Spinal cord (tissue), 10 donors: Measurements from ENCODE around the gene AIFM2. TPM values are rescaled to one million over a fixed set of nuclear protein-coding genes. Genes with fewer than 3 reads are reported as not detected.

Experiments used
- DNase-seq, 6 donors: peaks; one replicate each; pipeline versions ENCODE4 v3.0.0 to v3.0.0-alpha.2; 2013 to 2015; ENCODE audit warnings: low spot score in 6 of 6, low read depth in 4 of 6
- H3K27ac ChIP-seq: one replicate; pipeline ENCODE4 v1.5.1; 2013; ENCODE audit warnings: low read depth, low read length, control low read depth
- H3K27me3 ChIP-seq: one replicate; pipeline ENCODE4 v1.6.1; 2013; ENCODE audit warnings: low read length; ENCODE audit not compliant: control insufficient read depth, insufficient read depth
- H3K36me3 ChIP-seq: one replicate; pipeline ENCODE4 v1.6.1; 2013; ENCODE audit warnings: low read length; ENCODE audit not compliant: control insufficient read depth, insufficient read depth
- H3K4me1 ChIP-seq: one replicate; pipeline ENCODE4 v1.6.1; 2013; ENCODE audit warnings: low read length; ENCODE audit not compliant: control insufficient read depth, insufficient read depth
- H3K4me3 ChIP-seq: one replicate; pipeline ENCODE4 v1.5.1; 2013; ENCODE audit warnings: low read depth, low read length, control low read depth
- H3K9me3 ChIP-seq: one replicate; pipeline ENCODE4 v1.6.1; 2013; ENCODE audit warnings: low read length; ENCODE audit not compliant: control insufficient read depth, insufficient read depth
- WGBS: methylation state at CpG from one replicate; pipeline ENCODE4 v1.1.5; 2013; ENCODE audit warnings: missing lambda C conversion rate; ENCODE audit not compliant: insufficient coverage; 5-methylcytosine and 5-hydroxymethylcytosine counted together
- polyA plus RNA-seq, 2 donors: library from polyadenylated mRNA; unstranded; fragments of 120-200 nt; gene quantifications; one replicate each; pipeline ENCODE4 v1.2.1, GENCODE V29; 2013; ENCODE audit not compliant: insufficient read length in 2 of 2
- total RNA-seq, 2 donors: library from RNA; depleted of rRNA in 1 of 2; stranded (reverse); fragments of 120-200 nt in 1 of 2; fragments of >200 nt in 1 of 2; gene quantifications; one replicate each; pipeline versions ENCODE4 v1.2.3 to v1.2.4, GENCODE V29; 2013 to 2014
- donor health status: healthy.

The AIFM2 gene
- total and polyA plus RNA-seq, 4 donors = 3.3 to 7.8 (median 4.3) TPM

GRCh38 chr10:70097459-70097858 is 35.2 kb downstream of the AIFM2 start:
- H3K27me3 ChIP-seq = no peaks in the 10 kb centered on the region
- H3K36me3 ChIP-seq = peaks cover 78% of the 10 kb centered on the region
- H3K4me1 ChIP-seq = no peaks in the 10 kb centered on the region
- no peak overlapping the region for H3K4me3 ChIP-seq
- no peaks in the 10 kb centered on the region for H3K9me3 ChIP-seq
- DNase-seq = no peak
- no peak overlapping the region for H3K27ac ChIP-seq

GRCh38 chr10:70096705-70097420 is 35.8 kb downstream of the AIFM2 start:
- H3K9me3 ChIP-seq = no peaks in the 10 kb centered on the region
- H3K27ac ChIP-seq = no peak overlapping the region
- DNase-seq = no peak
- WGBS = 100% methylated on average over 2 of the region's 5 CpGs
- peaks cover 78% of the 10 kb centered on the region for H3K36me3 ChIP-seq
- H3K4me3 ChIP-seq = no peak overlapping the region
- H3K27me3 ChIP-seq = no peaks in the 10 kb centered on the region
- H3K4me1 ChIP-seq = no peaks in the 10 kb centered on the region

- no CpG with 5 or more reads among the region's 6 CpGs for WGBS
- H3K36me3 ChIP-seq = peaks cover 80% of the 10 kb centered on the region
- DNase-seq = no peak
- H3K4me1 ChIP-seq = no peaks in the 10 kb centered on the region
- H3K27ac ChIP-seq = no peak overlapping the region
- H3K27me3 ChIP-seq = no peaks in the 10 kb centered on the region
- no peak overlapping the region for H3K4me3 ChIP-seq
- H3K9me3 ChIP-seq = no peaks in the 10 kb centered on the region
Measured at GRCh38 chr10:70096016-70096704, 36.5 kb downstream of the AIFM2 start.

GRCh38 chr10:70094250-70094649 is 38.4 kb downstream of the AIFM2 start:
- no peak for DNase-seq
- WGBS = no CpG with 5 or more reads among the region's 2 CpGs
- Histone ChIP-seq H3K4me1 (no peaks in the 10 kb centered on the region), H3K4me3 (no peak overlapping the region), H3K9me3 (no peaks in the 10 kb centered on the region), H3K27me3 (no peaks in the 10 kb centered on the region), H3K36me3 (peaks cover 65% of the 10 kb centered on the region), H3K27ac (no peak overlapping the region)

GRCh38 chr10:70093335-70093944 is 39.2 kb downstream of the AIFM2 start:
- no peak overlapping the region for H3K4me3 ChIP-seq
- 93% methylated on average over 7 of the region's 9 CpGs for WGBS
- no peaks in the 10 kb centered on the region for H3K9me3 ChIP-seq

GRCh38 chr10:70092389-70092718 is 40.3 kb downstream of the AIFM2 start:
- no peaks in the 10 kb centered on the region for H3K27me3 ChIP-seq
- no peak for DNase-seq
- WGBS = 80% methylated on average over 4 of the region's 7 CpGs
- no peaks in the 10 kb centered on the region for H3K9me3 ChIP-seq
- no peak overlapping the region for H3K4me3 ChIP-seq
- H3K27ac ChIP-seq = no peak overlapping the region
- H3K36me3 ChIP-seq = peaks cover 49% of the 10 kb centered on the region
- no peaks in the 10 kb centered on the region for H3K4me1 ChIP-seq

More at GRCh38 chr10:70093335-70093944, 39.2 kb downstream of the AIFM2 start:
- Histone ChIP-seq H3K36me3 (peaks cover 56% of the 10 kb centered on the region), H3K4me1 (no peaks in the 10 kb centered on the region), H3K27ac (no peak overlapping the region), H3K27me3 (no peaks in the 10 kb centered on the region)
- DNase-seq = no peak

- no peaks in the 10 kb centered on the region for H3K27me3 ChIP-seq
- H3K27ac ChIP-seq = no peak overlapping the region
- peaks cover 44% of the 10 kb centered on the region for H3K36me3 ChIP-seq
- 93% methylated on average over 4 of the region's 5 CpGs for WGBS
- no peak for DNase-seq
- H3K4me1 ChIP-seq = no peaks in the 10 kb centered on the region
- H3K4me3 ChIP-seq = no peak overlapping the region
- H3K9me3 ChIP-seq = no peaks in the 10 kb centered on the region
Measured at GRCh38 chr10:70090951-70091350, 41.7 kb downstream of the AIFM2 start.

- peaks cover 38% of the 10 kb centered on the region for H3K36me3 ChIP-seq
- 98% methylated on average over 8 of the region's 8 CpGs for WGBS
Measured at GRCh38 chr10:70090013-70090412, 42.6 kb downstream of the AIFM2 start.

GRCh38 chr10:70088308-70088698 is 44.3 kb downstream of the AIFM2 start:
- peaks cover 31% of the 10 kb centered on the region for H3K36me3 ChIP-seq
- no peaks in the 10 kb centered on the region for H3K9me3 ChIP-seq
- no peak for DNase-seq
- no CpG with 5 or more reads among the region's 3 CpGs for WGBS
- H3K4me1 ChIP-seq = no peaks in the 10 kb centered on the region
- H3K27me3 ChIP-seq = no peaks in the 10 kb centered on the region
- H3K4me3 ChIP-seq = no peak overlapping the region
- H3K27ac ChIP-seq = no peak overlapping the region

More at GRCh38 chr10:70090013-70090412, 42.6 kb downstream of the AIFM2 start:
- Histone ChIP-seq H3K9me3 (no peaks in the 10 kb centered on the region), H3K27me3 (no peaks in the 10 kb centered on the region), H3K27ac (no peak overlapping the region), H3K4me3 (no peak overlapping the region), H3K4me1 (no peaks in the 10 kb centered on the region)
- DNase-seq = no peak
